ENCODE results near the gene CCNDBP1. TPM values are rescaled to one million over a fixed set of nuclear protein-coding genes. Genes with fewer than 3 reads are reported as not detected.

The CCNDBP1 gene
- total RNA-seq, 1 donor from 2014 or later, result 37.0 TPM

- DNase-seq (ENCODE audit: low read depth), result no peak
- Histone ChIP-seq H3K9ac (ENCODE audit: low read length) (no peak overlapping the region), H3K4me2 (ENCODE audit: low read length) (no peak overlapping the region), H3K9me3 (ENCODE audit: insufficient read depth, low read depth, low read length) (no peaks in the 10 kb centered on the region), H3K79me2 (ENCODE audit: insufficient read depth, low read length) (no peaks in the 10 kb centered on the region), H3K27me3 (ENCODE audit: insufficient read depth, low read length) (peaks cover 24% of the 10 kb centered on the region), H2AFZ (ENCODE audit: low read depth, low read length) (no peak overlapping the region), H4K20me1 (ENCODE audit: insufficient read depth, low read length) (no peaks in the 10 kb centered on the region), H3K36me3 (ENCODE audit: insufficient read depth, low read length) (no peaks in the 10 kb centered on the region), H3K27ac (ENCODE audit: low read depth, low read length) (no peak overlapping the region), H3K4me3 (ENCODE audit: insufficient read depth, low read depth, low read length) (no peak overlapping the region), H3K4me1 (ENCODE audit: insufficient read depth, low read length) (no peaks in the 10 kb centered on the region)
- Mint-ChIP-seq H3K4me3 (ENCODE audit: unreplicated experiment) (no peak overlapping the region), H3K27me3 (ENCODE audit: low read depth, unreplicated experiment) (peaks cover 49% of the 10 kb centered on the region), H3K27ac (ENCODE audit: unreplicated experiment) (no peak overlapping the region), H3K4me1 (ENCODE audit: low read depth, unreplicated experiment) (no peaks in the 10 kb centered on the region), H3K36me3 (ENCODE audit: low read depth, unreplicated experiment) (no peaks in the 10 kb centered on the region), H3K9me3 (ENCODE audit: unreplicated experiment) (peaks cover 2% of the 10 kb centered on the region)
- no peak for FAIRE-seq
- no peak for TF ChIP-seq EZH2 (IDR thresholded peaks at IDR 0.05; ENCODE audit: insufficient read depth, low read length)
- TF ChIP-seq, protein P1, sequence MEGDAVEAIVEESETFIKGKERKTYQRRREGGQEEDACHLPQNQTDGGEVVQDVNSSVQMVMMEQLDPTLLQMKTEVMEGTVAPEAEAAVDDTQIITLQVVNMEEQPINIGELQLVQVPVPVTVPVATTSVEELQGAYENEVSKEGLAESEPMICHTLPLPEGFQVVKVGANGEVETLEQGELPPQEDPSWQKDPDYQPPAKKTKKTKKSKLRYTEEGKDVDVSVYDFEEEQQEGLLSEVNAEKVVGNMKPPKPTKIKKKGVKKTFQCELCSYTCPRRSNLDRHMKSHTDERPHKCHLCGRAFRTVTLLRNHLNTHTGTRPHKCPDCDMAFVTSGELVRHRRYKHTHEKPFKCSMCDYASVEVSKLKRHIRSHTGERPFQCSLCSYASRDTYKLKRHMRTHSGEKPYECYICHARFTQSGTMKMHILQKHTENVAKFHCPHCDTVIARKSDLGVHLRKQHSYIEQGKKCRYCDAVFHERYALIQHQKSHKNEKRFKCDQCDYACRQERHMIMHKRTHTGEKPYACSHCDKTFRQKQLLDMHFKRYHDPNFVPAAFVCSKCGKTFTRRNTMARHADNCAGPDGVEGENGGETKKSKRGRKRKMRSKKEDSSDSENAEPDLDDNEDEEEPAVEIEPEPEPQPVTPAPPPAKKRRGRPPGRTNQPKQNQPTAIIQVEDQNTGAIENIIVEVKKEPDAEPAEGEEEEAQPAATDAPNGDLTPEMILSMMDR (IDR thresholded peaks at IDR 0.05; ENCODE audit: insufficient read depth, low read depth, low read length), result no peak
Measured at GRCh38 chr15:43214169-43214568, 29.0 kb downstream of the CCNDBP1 start.

DNA sequence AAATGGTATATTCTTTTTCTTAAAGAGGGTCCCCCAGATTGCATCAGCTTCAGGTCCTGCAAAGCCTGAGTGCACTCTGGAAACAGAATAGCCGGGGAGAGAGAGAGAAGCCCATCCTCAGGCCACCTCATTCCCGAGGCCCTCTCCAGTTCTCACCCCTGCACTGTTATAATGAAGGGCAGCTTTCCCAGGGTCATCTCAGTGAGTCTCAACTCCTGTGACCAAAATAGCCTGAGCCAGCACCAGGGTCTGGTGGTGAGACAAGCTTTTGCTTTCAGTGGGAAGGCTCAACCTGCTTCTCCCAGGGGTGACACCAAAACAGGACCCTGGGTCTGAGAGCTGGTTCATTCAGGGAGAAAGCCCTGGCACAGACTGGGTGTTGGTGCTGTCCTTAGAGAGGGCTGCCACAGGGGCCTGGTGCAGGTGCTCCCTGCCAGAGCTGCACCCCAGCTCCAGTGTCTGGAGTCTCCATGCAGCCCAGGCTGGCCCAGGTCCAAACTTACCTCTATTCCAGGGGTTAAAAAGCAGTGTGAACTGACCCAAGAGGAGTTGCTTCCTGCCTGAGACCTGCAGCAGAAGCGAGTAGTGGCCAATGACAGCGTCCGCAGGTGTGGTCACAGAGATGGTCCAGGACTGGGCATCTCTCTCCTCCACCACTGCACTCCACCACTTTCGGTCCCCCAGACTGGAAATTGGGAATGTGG lies 29.5 kb downstream of the CCNDBP1 start:
- no peak overlapping the region for H2AFZ ChIP-seq (ENCODE audit: low read depth, low read length)
- Mint-ChIP-seq H3K27ac (ENCODE audit: unreplicated experiment) (no peak overlapping the region), H3K36me3 (ENCODE audit: low read depth, unreplicated experiment) (no peaks in the 10 kb centered on the region), H3K4me3 (ENCODE audit: unreplicated experiment) (no peak overlapping the region), H3K27me3 (ENCODE audit: low read depth, unreplicated experiment) (peaks cover 44% of the 10 kb centered on the region), H3K9me3 (ENCODE audit: unreplicated experiment) (peaks cover 2% of the 10 kb centered on the region), H3K4me1 (ENCODE audit: low read depth, unreplicated experiment) (no peaks in the 10 kb centered on the region)
- TF ChIP-seq EZH2 (IDR thresholded peaks at IDR 0.05; ENCODE audit: insufficient read depth, low read length), result no peak
- TF ChIP-seq, protein P1 (IDR thresholded peaks at IDR 0.05; ENCODE audit: insufficient read depth, low read depth, low read length), result no peak
- H3K4me1 ChIP-seq (ENCODE audit: insufficient read depth, low read length), result no peaks in the 10 kb centered on the region
- H3K9me3 ChIP-seq (ENCODE audit: insufficient read depth, low read depth, low read length), result no peaks in the 10 kb centered on the region
- H3K27ac ChIP-seq (ENCODE audit: low read depth, low read length), result no peak overlapping the region
- no peak for FAIRE-seq
- H3K4me2 ChIP-seq (ENCODE audit: low read length), result no peak overlapping the region
- no peaks in the 10 kb centered on the region for H3K79me2 ChIP-seq (ENCODE audit: insufficient read depth, low read length)
- no peak for DNase-seq (ENCODE audit: low read depth)
- H4K20me1 ChIP-seq (ENCODE audit: insufficient read depth, low read length), result no peaks in the 10 kb centered on the region
- H3K9ac ChIP-seq (ENCODE audit: low read length), result no peak overlapping the region
- no peak overlapping the region for H3K4me3 ChIP-seq (ENCODE audit: insufficient read depth, low read depth, low read length)
- H3K27me3 ChIP-seq (ENCODE audit: insufficient read depth, low read length), result peaks cover 20% of the 10 kb centered on the region
- no peaks in the 10 kb centered on the region for H3K36me3 ChIP-seq (ENCODE audit: insufficient read depth, low read length)

DNA sequence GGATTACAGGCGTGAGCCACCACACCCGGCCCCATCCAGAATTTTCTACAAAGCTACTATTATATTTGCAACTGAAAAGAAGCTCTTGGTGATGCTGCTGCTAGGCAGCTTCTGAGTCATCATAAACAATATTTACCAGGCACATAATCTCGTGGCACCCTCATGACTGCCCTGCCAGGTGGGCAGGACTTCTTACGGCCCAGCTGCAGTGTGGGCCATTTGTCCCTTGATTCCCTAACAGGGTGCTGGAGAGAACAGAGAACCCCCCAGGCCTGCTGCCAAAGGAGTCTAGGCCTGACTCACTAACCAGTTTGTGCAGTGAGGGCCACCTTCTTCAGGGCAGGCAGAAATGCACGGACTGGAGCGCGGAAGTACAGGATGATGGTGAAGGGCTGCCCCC lies 30.8 kb downstream of the CCNDBP1 start:
- H2AFZ ChIP-seq (ENCODE audit: low read depth, low read length), result no peak overlapping the region
- no peak overlapping the region for H3K4me2 ChIP-seq (ENCODE audit: low read length)
- no peak overlapping the region for H3K9ac ChIP-seq (ENCODE audit: low read length)
- no peak for TF ChIP-seq EZH2 (IDR thresholded peaks at IDR 0.05; ENCODE audit: insufficient read depth, low read length)
- TF ChIP-seq, protein P1 (IDR thresholded peaks at IDR 0.05; ENCODE audit: insufficient read depth, low read depth, low read length), result no peak
- no peak overlapping the region for H3K27ac ChIP-seq (ENCODE audit: low read depth, low read length)
- no peak overlapping the region for H3K4me3 Mint-ChIP-seq (ENCODE audit: unreplicated experiment)
- peaks cover 2% of the 10 kb centered on the region for H3K9me3 Mint-ChIP-seq (ENCODE audit: unreplicated experiment)
- H3K4me1 Mint-ChIP-seq (ENCODE audit: low read depth, unreplicated experiment), result no peaks in the 10 kb centered on the region
- no peaks in the 10 kb centered on the region for H3K9me3 ChIP-seq (ENCODE audit: insufficient read depth, low read depth, low read length)
- no peaks in the 10 kb centered on the region for H4K20me1 ChIP-seq (ENCODE audit: insufficient read depth, low read length)
- H3K4me3 ChIP-seq (ENCODE audit: insufficient read depth, low read depth, low read length), result no peak overlapping the region
- peak overlapping the region; percentile 1 for H3K27ac Mint-ChIP-seq (ENCODE audit: unreplicated experiment)
- H3K36me3 Mint-ChIP-seq (ENCODE audit: low read depth, unreplicated experiment), result no peaks in the 10 kb centered on the region
- H3K4me1 ChIP-seq (ENCODE audit: insufficient read depth, low read length), result no peaks in the 10 kb centered on the region
- H3K36me3 ChIP-seq (ENCODE audit: insufficient read depth, low read length), result no peaks in the 10 kb centered on the region
- H3K27me3 ChIP-seq (ENCODE audit: insufficient read depth, low read length), result peaks cover 17% of the 10 kb centered on the region
- FAIRE-seq (no peak), DNase-seq (ENCODE audit: low read depth) (no peak)
- no peaks in the 10 kb centered on the region for H3K79me2 ChIP-seq (ENCODE audit: insufficient read depth, low read length)
- peaks cover 39% of the 10 kb centered on the region for H3K27me3 Mint-ChIP-seq (ENCODE audit: low read depth, unreplicated experiment)
